Neural progenitor cell (in vitro differentiated cells): Measurements from ENCODE around the gene HSD3B7.

Source experiments
- EZH2 ChIP-seq: fragments of 200-600 bp; sonication (generic); IDR thresholded peaks from 2 replicates; pipeline ENCODE4 v1.6.1; 2017; ENCODE audit warnings: antibody characterized with exemption, mild to moderate bottlenecking, moderate library complexity
- TF ChIP-seq, protein P1 (sequence below): fragments of 200-600 bp; sonication (generic); IDR thresholded peaks from 2 replicates; pipeline ENCODE4 v1.5.1; 2017; ENCODE audit warnings: antibody characterized with exemption, mild to moderate bottlenecking

- TF ChIP-seq, protein P1, sequence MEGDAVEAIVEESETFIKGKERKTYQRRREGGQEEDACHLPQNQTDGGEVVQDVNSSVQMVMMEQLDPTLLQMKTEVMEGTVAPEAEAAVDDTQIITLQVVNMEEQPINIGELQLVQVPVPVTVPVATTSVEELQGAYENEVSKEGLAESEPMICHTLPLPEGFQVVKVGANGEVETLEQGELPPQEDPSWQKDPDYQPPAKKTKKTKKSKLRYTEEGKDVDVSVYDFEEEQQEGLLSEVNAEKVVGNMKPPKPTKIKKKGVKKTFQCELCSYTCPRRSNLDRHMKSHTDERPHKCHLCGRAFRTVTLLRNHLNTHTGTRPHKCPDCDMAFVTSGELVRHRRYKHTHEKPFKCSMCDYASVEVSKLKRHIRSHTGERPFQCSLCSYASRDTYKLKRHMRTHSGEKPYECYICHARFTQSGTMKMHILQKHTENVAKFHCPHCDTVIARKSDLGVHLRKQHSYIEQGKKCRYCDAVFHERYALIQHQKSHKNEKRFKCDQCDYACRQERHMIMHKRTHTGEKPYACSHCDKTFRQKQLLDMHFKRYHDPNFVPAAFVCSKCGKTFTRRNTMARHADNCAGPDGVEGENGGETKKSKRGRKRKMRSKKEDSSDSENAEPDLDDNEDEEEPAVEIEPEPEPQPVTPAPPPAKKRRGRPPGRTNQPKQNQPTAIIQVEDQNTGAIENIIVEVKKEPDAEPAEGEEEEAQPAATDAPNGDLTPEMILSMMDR = no peak
- no peak for TF ChIP-seq EZH2
These were observed 42.6 kb upstream of the HSD3B7 start for GRCh38 chr16:30942426-30942806.
